H9 (cell line): ENCODE results near the gene PKMYT1. TPM values are rescaled to one million over a fixed set of nuclear protein-coding genes. Genes with fewer than 3 reads are reported as not detected.
"Not testable (repeated sequence)": the region's sequence is repeated elsewhere in the genome, so short reads cannot be mapped to it uniquely, and the experiment has no call there.

ENCODE experiments used
- DNase-seq: peaks from one replicate; pipeline ENCODE4 v3.0.0-alpha.2; 2017
- H2AFZ ChIP-seq: one replicate; pipeline ENCODE4 v1.6.1; 2013; ENCODE audit warnings: mild to moderate bottlenecking, low read length, control low read depth, moderate library complexity
- H2AK5ac ChIP-seq: 2 replicates; pipeline ENCODE4 v1.6.1; 2013; ENCODE audit warnings: low read length, control low read depth, mixed read lengths; ENCODE audit not compliant: insufficient read length
- H2BK120ac ChIP-seq: one replicate; pipeline ENCODE4 v1.6.1; 2013; ENCODE audit warnings: low read depth, mild to moderate bottlenecking, low read length, control low read depth, inconsistent platforms; ENCODE audit not compliant: poor library complexity, severe bottlenecking
- H2BK12ac ChIP-seq: 2 replicates; pipeline ENCODE4 v1.6.1; 2013; ENCODE audit warnings: low read length, control low read depth, mixed read lengths, low read depth; ENCODE audit not compliant: insufficient read length
- H2BK15ac ChIP-seq: 2 replicates; pipeline ENCODE4 v1.6.1; 2013; ENCODE audit warnings: low read depth, low read length, control low read depth
- H2BK20ac ChIP-seq: one replicate; pipeline ENCODE4 v1.6.1; 2013; ENCODE audit warnings: low read depth, mild to moderate bottlenecking, low read length, control low read depth, inconsistent platforms; ENCODE audit not compliant: poor library complexity, severe bottlenecking
- H2BK5ac ChIP-seq: 2 replicates; pipeline ENCODE4 v1.6.1; 2013; ENCODE audit warnings: low read length, control low read depth, mixed read lengths; ENCODE audit not compliant: insufficient read length
- H3K14ac ChIP-seq: 2 replicates; pipeline ENCODE4 v1.6.1; 2013; ENCODE audit warnings: low read length, control low read depth; ENCODE audit not compliant: insufficient read depth
- H3K18ac ChIP-seq: 2 replicates; pipeline ENCODE4 v1.6.1; 2013; ENCODE audit warnings: low read depth, mild to moderate bottlenecking, mixed read lengths, low read length, control low read depth; ENCODE audit not compliant: insufficient read length
- H3K23ac ChIP-seq: 2 replicates; pipeline ENCODE4 v1.6.1; 2013; ENCODE audit warnings: low read length, control low read depth, mixed read lengths, low read depth; ENCODE audit not compliant: insufficient read length
- H3K23me2 ChIP-seq: 2 replicates; pipeline ENCODE4 v1.6.1; 2013; ENCODE audit warnings: low read depth, mild to moderate bottlenecking, mixed read lengths, low read length, control low read depth; ENCODE audit not compliant: insufficient read length, poor library complexity, severe bottlenecking
- H3K27ac ChIP-seq: 2 replicates; pipeline ENCODE4 v1.5.1; 2013; ENCODE audit warnings: low read length, control low read depth, mixed read lengths, low read depth; ENCODE audit not compliant: insufficient read length
- H3K27me3 ChIP-seq: 2 replicates; pipeline ENCODE4 v1.6.1; 2013; ENCODE audit warnings: low read length, control low read depth, inconsistent platforms; ENCODE audit not compliant: insufficient read depth
- H3K4ac ChIP-seq: 2 replicates; pipeline ENCODE4 v1.6.1; 2013; ENCODE audit warnings: low read depth, mild to moderate bottlenecking, control low read depth, inconsistent platforms, low read length, moderate library complexity
- H3K4me1 ChIP-seq: 2 replicates; pipeline ENCODE4 v1.6.1; 2013; ENCODE audit warnings: low read length, control low read depth, inconsistent platforms; ENCODE audit not compliant: insufficient read depth
- H3K4me2 ChIP-seq: 2 replicates; pipeline ENCODE4 v1.6.1; 2013; ENCODE audit warnings: low read length, control low read depth, mixed read lengths; ENCODE audit not compliant: insufficient read length, insufficient read depth
- H3K56ac ChIP-seq: 2 replicates; pipeline ENCODE4 v1.6.1; 2013; ENCODE audit warnings: low read depth, mild to moderate bottlenecking, mixed read lengths, low read length, control low read depth; ENCODE audit not compliant: insufficient read length
- H3K79me1 ChIP-seq: 2 replicates; pipeline ENCODE4 v1.6.1; 2013; ENCODE audit warnings: low read depth, mild to moderate bottlenecking, moderate library complexity, low read length, control low read depth, inconsistent platforms; ENCODE audit not compliant: insufficient read depth, poor library complexity, severe bottlenecking
- H3K79me2 ChIP-seq: 2 replicates; pipeline ENCODE4 v1.6.1; 2013; ENCODE audit warnings: low read length, control low read depth, inconsistent platforms; ENCODE audit not compliant: insufficient read depth
- H3K9ac ChIP-seq: 2 replicates; pipeline ENCODE4 v1.6.1; 2013; ENCODE audit warnings: low read length, control low read depth, mixed read lengths; ENCODE audit not compliant: insufficient read length; ENCODE audit errors: extremely low read depth
- H3K9me3 ChIP-seq: one replicate; pipeline ENCODE4 v1.6.1; 2013; ENCODE audit warnings: low read depth, low read length, inconsistent platforms; ENCODE audit not compliant: control insufficient read depth
- H3T11ph ChIP-seq: one replicate; pipeline ENCODE4 v1.6.1; 2013; ENCODE audit warnings: mild to moderate bottlenecking, low read length, control low read depth, inconsistent platforms
- H4K20me1 ChIP-seq: one replicate; pipeline ENCODE4 v1.6.1; 2013; ENCODE audit not compliant: control insufficient read depth, insufficient read length, insufficient read depth
- H4K5ac ChIP-seq: 2 replicates; pipeline ENCODE4 v1.6.1; 2013; ENCODE audit warnings: low read depth, mild to moderate bottlenecking, mixed read lengths, low read length, control low read depth; ENCODE audit not compliant: insufficient read length
- H4K8ac ChIP-seq: replicated peaks from 2 replicates; pipeline ENCODE4 v1.6.1; 2013; ENCODE audit warnings: low read length, control low read depth, mixed read lengths, low read depth; ENCODE audit not compliant: insufficient read length
- H4K91ac ChIP-seq: 2 replicates; pipeline ENCODE4 v1.6.1; 2013; ENCODE audit warnings: low read depth, mild to moderate bottlenecking, moderate library complexity, mixed read lengths, low read length, control low read depth; ENCODE audit not compliant: insufficient read length
- H3K27ac Mint-ChIP-seq, 3 experiments: 2 replicates in 2 of 3; 3 replicates in 1 of 3; pipeline ENCODE4 v1.8.0; 2020 to 2021; ENCODE audit warnings: mixed read lengths in 3 of 3, mild to moderate bottlenecking in 1 of 3, moderate library complexity in 1 of 3
- H3K27me3 Mint-ChIP-seq: 2 replicates; pipeline ENCODE4 v1.8.0; 2021; ENCODE audit warnings: low read depth, mild to moderate bottlenecking, moderate library complexity, mixed read lengths
- H3K36me3 Mint-ChIP-seq, 3 experiments: 2 replicates in 2 of 3; 3 replicates in 1 of 3; pipeline ENCODE4 v1.8.0; 2020 to 2021; ENCODE audit warnings: low read depth in 3 of 3, mixed read lengths in 3 of 3; ENCODE audit not compliant: insufficient read depth in 1 of 3
- H3K4me1 Mint-ChIP-seq, 2 experiments: 2 replicates each; pipeline ENCODE4 v1.8.0; 2020; ENCODE audit warnings: mixed read lengths in 2 of 2
- H3K4me3 Mint-ChIP-seq, 2 experiments: 2 replicates in 1 of 2; 3 replicates in 1 of 2; pipeline ENCODE4 v1.8.0; 2020 to 2021; ENCODE audit warnings: mild to moderate bottlenecking in 2 of 2, mixed read lengths in 2 of 2, moderate library complexity in 1 of 2
- H3K9me3 Mint-ChIP-seq, 2 experiments: 2 replicates in 1 of 2; 3 replicates in 1 of 2; pipeline ENCODE4 v1.8.0; 2020; ENCODE audit warnings: mild to moderate bottlenecking in 2 of 2, mixed read lengths in 2 of 2, moderate library complexity in 1 of 2
- CTCF ChIP-seq: fragments of 200-600 bp; sonication (generic); conservative IDR thresholded peaks from 3 replicates; pipeline ENCODE4 v1.8.0; 2021; ENCODE audit warnings: antibody characterized with exemption, mild to moderate bottlenecking
- WGBS: extraction: QIAGEN DNeasy Blood & Tissue Kit; methylation state at CpG from one replicate; pipeline ENCODE4 v1.1.7; 2013; ENCODE audit warnings: missing lambda C conversion rate, low lambda C conversion rate, mixed read lengths; ENCODE audit not compliant: insufficient read length; ENCODE audit errors: extremely low coverage; 5-methylcytosine and 5-hydroxymethylcytosine counted together
- total RNA-seq: library from RNA; stranded (reverse); gene quantifications from 2 replicates; pipeline ENCODE4 v1.2.1, GENCODE V29; 2021

PKMYT1 gene
- total RNA-seq, 1 experiment from 2014 or later, result 114 TPM

- Histone ChIP-seq H3K4me1 (no peaks in the 10 kb centered on the region), H2AFZ (no peak overlapping the region), H3K4ac (no peak overlapping the region), H3K79me2 (no peaks in the 10 kb centered on the region), H4K91ac (no peak overlapping the region), H2BK15ac (no peak overlapping the region), H3K56ac (no peak overlapping the region), H3K27me3 (no peaks in the 10 kb centered on the region), H3K9me3 (no peaks in the 10 kb centered on the region), H3K4me2 (no peak overlapping the region), H2AK5ac (no peak overlapping the region), H3K18ac (no peak overlapping the region), H4K8ac (no peak overlapping the region), H4K20me1 (no peaks in the 10 kb centered on the region), H3T11ph (no peak overlapping the region), H3K9ac (no peak overlapping the region), H3K14ac (no peak overlapping the region), H3K79me1 (no peaks in the 10 kb centered on the region), H4K5ac (no peak overlapping the region), H2BK5ac (no peak overlapping the region), H3K23ac (no peak overlapping the region), H2BK12ac (no peak overlapping the region), H3K27ac (no peak overlapping the region), H3K23me2 (no peaks in the 10 kb centered on the region), H2BK20ac (no peak overlapping the region), H2BK120ac (no peak overlapping the region)
- Mint-ChIP-seq H3K27ac (peak overlapping the region in 1 of 3 experiments; percentile 22; a peak in 1 of 7 replicates), H3K4me3 (no peak overlapping the region), H3K27me3 (no peaks in the 10 kb centered on the region), H3K36me3 (peaks cover 4 to 16% (median 7%) of the 10 kb centered on the region in 3 experiments), H3K4me1 (peaks cover 10% of the 10 kb centered on the region in 2 experiments), H3K9me3 (no peaks in the 10 kb centered on the region)
- TF ChIP-seq CTCF, result no peak
- no CpG with 5 or more reads among the region's 30 CpGs for WGBS
- DNase-seq, result no peak
Measured at GRCh38 chr16:2933136-2933535, 47.1 kb downstream of the PKMYT1 start.

- WGBS, result no CpG with 5 or more reads among the region's 13 CpGs
Measured at GRCh38 chr16:2931231-2931914, 48.9 kb downstream of the PKMYT1 start.

More at GRCh38 chr16:2931231-2931914, 48.9 kb downstream of the PKMYT1 start:
- not testable (repeated sequence) for H4K91ac ChIP-seq, H3K23ac ChIP-seq, H2BK15ac ChIP-seq, H3K18ac ChIP-seq, H3K79me1 ChIP-seq, H2BK12ac ChIP-seq, H4K8ac ChIP-seq, H3K4ac ChIP-seq, H2BK5ac ChIP-seq, H3K27ac ChIP-seq, H2BK120ac ChIP-seq, H2AK5ac ChIP-seq, H3K4me3 Mint-ChIP-seq, H3K4me1 ChIP-seq, H3K27me3 Mint-ChIP-seq, H2BK20ac ChIP-seq, H2AFZ ChIP-seq, H3K23me2 ChIP-seq, H3K56ac ChIP-seq, H3K27me3 ChIP-seq, H3K14ac ChIP-seq, H3K79me2 ChIP-seq, H3K4me2 ChIP-seq, H4K20me1 ChIP-seq, DNase-seq, H3K9me3 ChIP-seq, H4K5ac ChIP-seq, H3T11ph ChIP-seq, H3K9ac ChIP-seq
- Mint-ChIP-seq H3K27ac (peak overlapping the region in 1 of 3 experiments; percentile 48; a peak in 1 of 7 replicates), H3K36me3 (peaks cover 9 to 25% (median 17%) of the 10 kb centered on the region in 3 experiments), H3K4me1 (peaks cover 22 to 23% of the 10 kb centered on the region in 2 experiments), H3K9me3 (peaks cover 10 to 11% of the 10 kb centered on the region in 2 experiments)
